Muscle of leg (tissue), 11 donors: ENCODE measurements around the gene PMEPA1. TPM values are rescaled to one million over a fixed set of nuclear protein-coding genes. Genes with fewer than 3 reads are reported as not detected.

Source experiments
- DNase-seq: peaks from one replicate; pipeline ENCODE4 v3.0.0; 2013
- H3K27ac ChIP-seq: one replicate; pipeline ENCODE4 v1.5.1; 2013; ENCODE audit warnings: mild to moderate bottlenecking, low read length, control low read depth
- H3K27me3 ChIP-seq: one replicate; pipeline ENCODE4 v1.6.1; 2013; ENCODE audit warnings: low read length; ENCODE audit not compliant: control insufficient read depth, insufficient read depth
- H3K36me3 ChIP-seq: one replicate; pipeline ENCODE4 v1.6.1; 2013; ENCODE audit warnings: low read length; ENCODE audit not compliant: control insufficient read depth, insufficient read depth
- H3K4me1 ChIP-seq: one replicate; pipeline ENCODE4 v1.6.1; 2013; ENCODE audit warnings: low read length; ENCODE audit not compliant: control insufficient read depth, insufficient read depth
- H3K4me3 ChIP-seq: one replicate; pipeline ENCODE4 v1.5.1; 2013; ENCODE audit warnings: low read length, control low read depth
- H3K9me3 ChIP-seq: replicated peaks from 2 replicates; pipeline ENCODE4 v1.6.1; 2013; ENCODE audit warnings: low read depth, low read length; ENCODE audit not compliant: control insufficient read depth
- WGBS: methylation state at CpG from one replicate; pipeline ENCODE4 v1.1.5; 2013; ENCODE audit warnings: missing lambda C conversion rate; ENCODE audit not compliant: insufficient coverage; 5-methylcytosine and 5-hydroxymethylcytosine counted together
- polyA plus RNA-seq, 8 donors: library from polyadenylated mRNA; unstranded; fragments of 120-200 nt; gene quantifications; one replicate each; pipeline versions ENCODE4 v1.2.1 to v1.2.3, GENCODE V29; 2013; ENCODE audit warnings: inconsistent platforms in 1 of 8, low replicate concordance in 1 of 8; ENCODE audit not compliant: insufficient read length in 8 of 8, insufficient read depth in 1 of 8
- total RNA-seq: library from RNA; stranded (reverse); fragments of 120-200 nt; gene quantifications from one replicate; pipeline ENCODE4 v1.2.4, GENCODE V29; 2013

Gene PMEPA1
- total and polyA plus RNA-seq, 9 donors, result 8.2 to 29.4 (median 23.3) TPM

GRCh38 chr20:57723816-57724215, 14.0 kb upstream of the PMEPA1 start:
- H3K36me3 ChIP-seq, result no peaks in the 10 kb centered on the region
- 82% methylated on average over 7 of the region's 7 CpGs for WGBS

GRCh38 chr20:57719951-57720350, 10.1 kb upstream of the PMEPA1 start:
- DNase-seq, result no peak
- H3K36me3 ChIP-seq, result no peaks in the 10 kb centered on the region
- no CpG with 5 or more reads among the region's 4 CpGs for WGBS
- H3K4me1 ChIP-seq, result peaks cover 43% of the 10 kb centered on the region
- no peak overlapping the region for H3K27ac ChIP-seq
- H3K4me3 ChIP-seq, result no peak overlapping the region
- H3K9me3 ChIP-seq, result no peaks in the 10 kb centered on the region
- peaks cover 3% of the 10 kb centered on the region for H3K27me3 ChIP-seq

More at GRCh38 chr20:57723816-57724215, 14.0 kb upstream of the PMEPA1 start:
- no peak for DNase-seq
- H3K4me1 ChIP-seq, result peaks cover 26% of the 10 kb centered on the region
- peaks cover 9% of the 10 kb centered on the region for H3K27me3 ChIP-seq
- no peaks in the 10 kb centered on the region for H3K9me3 ChIP-seq
- no peak overlapping the region for H3K4me3 ChIP-seq
- no peak overlapping the region for H3K27ac ChIP-seq

- WGBS, result 0% methylated on average over 28 of the region's 31 CpGs
- Histone ChIP-seq H3K4me1 (peaks cover 47% of the 10 kb centered on the region), H3K27me3 (peaks cover 3% of the 10 kb centered on the region), H3K9me3 (no peaks in the 10 kb centered on the region), H3K27ac (no peak overlapping the region), H3K36me3 (no peaks in the 10 kb centered on the region), H3K4me3 (peak overlapping the region; percentile 41)
- DNase-seq, result peak; percentile 99
Observed at GRCh38 chr20:57718490-57719009, 8.7 kb upstream of the PMEPA1 start.

- 56% methylated on average over 5 of the region's 11 CpGs for WGBS
- Histone ChIP-seq H3K27me3 (peaks cover 3% of the 10 kb centered on the region), H3K4me3 (no peak overlapping the region), H3K4me1 (peaks cover 43% of the 10 kb centered on the region), H3K27ac (peak overlapping the region; percentile 51), H3K36me3 (no peaks in the 10 kb centered on the region), H3K9me3 (no peaks in the 10 kb centered on the region)
- no peak for DNase-seq
Observed at GRCh38 chr20:57717797-57718196, 8.0 kb upstream of the PMEPA1 start.

GRCh38 chr20:57716901-57717300, 7.1 kb upstream of the PMEPA1 start:
- Histone ChIP-seq H3K36me3 (no peaks in the 10 kb centered on the region), H3K4me1 (peaks cover 48% of the 10 kb centered on the region), H3K27me3 (peaks cover 3% of the 10 kb centered on the region), H3K9me3 (no peaks in the 10 kb centered on the region), H3K27ac (peak overlapping the region; percentile 15), H3K4me3 (no peak overlapping the region)
- DNase-seq, result peak; percentile 44
- WGBS, result 92% methylated on average over 1 of the region's 3 CpGs

- Histone ChIP-seq H3K27ac (peak overlapping the region; percentile 15), H3K36me3 (no peaks in the 10 kb centered on the region), H3K9me3 (no peaks in the 10 kb centered on the region), H3K4me3 (no peak overlapping the region), H3K27me3 (peaks cover 3% of the 10 kb centered on the region), H3K4me1 (peaks cover 54% of the 10 kb centered on the region)
- DNase-seq, result no peak
- WGBS, result no CpG with 5 or more reads among the region's 3 CpGs
Observed at GRCh38 chr20:57716202-57716601, 6.4 kb upstream of the PMEPA1 start.

GRCh38 chr20:57715268-57715904, 5.6 kb upstream of the PMEPA1 start:
- DNase-seq, result no peak
- WGBS, result 87% methylated on average over 13 of the region's 15 CpGs
- no peak overlapping the region for H3K27ac ChIP-seq
- H3K36me3 ChIP-seq, result no peaks in the 10 kb centered on the region
- H3K9me3 ChIP-seq, result no peaks in the 10 kb centered on the region
- H3K4me1 ChIP-seq, result peaks cover 62% of the 10 kb centered on the region
- no peak overlapping the region for H3K4me3 ChIP-seq
- H3K27me3 ChIP-seq, result peaks cover 3% of the 10 kb centered on the region

- no peak overlapping the region for H3K4me3 ChIP-seq
- 76% methylated on average over 19 of the region's 23 CpGs for WGBS
- DNase-seq, result peak; percentile 40
- peak overlapping the region; percentile 13 for H3K27ac ChIP-seq
- no peaks in the 10 kb centered on the region for H3K9me3 ChIP-seq
- no peaks in the 10 kb centered on the region for H3K36me3 ChIP-seq
- no peaks in the 10 kb centered on the region for H3K27me3 ChIP-seq
- peaks cover 65% of the 10 kb centered on the region for H3K4me1 ChIP-seq
Observed at GRCh38 chr20:57714409-57715267, 4.8 kb upstream of the PMEPA1 start.

- Histone ChIP-seq H3K27me3 (no peaks in the 10 kb centered on the region), H3K36me3 (no peaks in the 10 kb centered on the region), H3K27ac (no peak overlapping the region), H3K4me1 (peaks cover 63% of the 10 kb centered on the region), H3K4me3 (no peak overlapping the region), H3K9me3 (no peaks in the 10 kb centered on the region)
- no peak for DNase-seq
- WGBS, result 74% methylated on average over 5 of the region's 8 CpGs
Observed at GRCh38 chr20:57713951-57714350, 4.1 kb upstream of the PMEPA1 start.

- WGBS, result 77% methylated on average over 9 of the region's 10 CpGs
- DNase-seq, result no peak
- Histone ChIP-seq H3K4me1 (peaks cover 62% of the 10 kb centered on the region), H3K27ac (no peak overlapping the region), H3K4me3 (no peak overlapping the region), H3K27me3 (no peaks in the 10 kb centered on the region), H3K36me3 (no peaks in the 10 kb centered on the region), H3K9me3 (no peaks in the 10 kb centered on the region)
Observed at GRCh38 chr20:57713505-57713903, 3.7 kb upstream of the PMEPA1 start.
